ENCODE data around the gene DTD1.

- TF ChIP-seq, protein P1, sequence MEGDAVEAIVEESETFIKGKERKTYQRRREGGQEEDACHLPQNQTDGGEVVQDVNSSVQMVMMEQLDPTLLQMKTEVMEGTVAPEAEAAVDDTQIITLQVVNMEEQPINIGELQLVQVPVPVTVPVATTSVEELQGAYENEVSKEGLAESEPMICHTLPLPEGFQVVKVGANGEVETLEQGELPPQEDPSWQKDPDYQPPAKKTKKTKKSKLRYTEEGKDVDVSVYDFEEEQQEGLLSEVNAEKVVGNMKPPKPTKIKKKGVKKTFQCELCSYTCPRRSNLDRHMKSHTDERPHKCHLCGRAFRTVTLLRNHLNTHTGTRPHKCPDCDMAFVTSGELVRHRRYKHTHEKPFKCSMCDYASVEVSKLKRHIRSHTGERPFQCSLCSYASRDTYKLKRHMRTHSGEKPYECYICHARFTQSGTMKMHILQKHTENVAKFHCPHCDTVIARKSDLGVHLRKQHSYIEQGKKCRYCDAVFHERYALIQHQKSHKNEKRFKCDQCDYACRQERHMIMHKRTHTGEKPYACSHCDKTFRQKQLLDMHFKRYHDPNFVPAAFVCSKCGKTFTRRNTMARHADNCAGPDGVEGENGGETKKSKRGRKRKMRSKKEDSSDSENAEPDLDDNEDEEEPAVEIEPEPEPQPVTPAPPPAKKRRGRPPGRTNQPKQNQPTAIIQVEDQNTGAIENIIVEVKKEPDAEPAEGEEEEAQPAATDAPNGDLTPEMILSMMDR (IDR thresholded peaks at IDR 0.05): no peak
- TF ChIP-seq POLR2AphosphoS5 (IDR thresholded peaks at IDR 0.05) (no peak), POLR2A (IDR thresholded peaks at IDR 0.05) (no peak), EP300 (IDR thresholded peaks at IDR 0.05) (no peak)
These were observed 151.0 kb downstream of the DTD1 start for GRCh38 chr20:18738888-18739287.

Data from gastroesophageal sphincter (tissue), 3 donors.